NCI-H345 (cell line): ENCODE data around the gene BLZF1.
"Not testable (repeated sequence)": the region's sequence is repeated elsewhere in the genome, so short reads cannot be mapped to it uniquely, and the experiment has no call there.

ENCODE experiments used
- DNase-seq: peaks from one replicate; lab custom pipeline; 2025; lab: John Stamatoyannopoulos, UW

The BLZF1 gene

DNA sequence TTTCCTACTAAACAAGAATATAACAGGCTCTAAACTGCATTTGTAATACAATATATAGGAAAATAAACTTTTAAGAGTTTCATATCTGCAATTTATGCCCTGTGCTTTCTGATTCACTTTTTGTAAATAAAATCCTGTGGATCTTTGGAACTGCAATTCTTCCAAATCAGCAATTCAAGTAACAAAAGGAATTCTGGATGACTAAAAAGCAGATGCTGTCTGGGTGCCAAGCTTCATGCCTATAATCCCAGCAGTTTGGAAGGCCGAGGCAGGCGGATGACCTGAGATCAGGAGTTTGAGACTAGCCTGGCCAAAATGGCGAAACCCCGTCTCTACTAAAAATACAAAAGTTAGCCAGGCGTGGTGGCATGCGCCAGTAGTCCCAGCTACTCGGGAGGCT lies 6.7 kb upstream of the BLZF1 start:
- no peak for DNase-seq

DNA sequence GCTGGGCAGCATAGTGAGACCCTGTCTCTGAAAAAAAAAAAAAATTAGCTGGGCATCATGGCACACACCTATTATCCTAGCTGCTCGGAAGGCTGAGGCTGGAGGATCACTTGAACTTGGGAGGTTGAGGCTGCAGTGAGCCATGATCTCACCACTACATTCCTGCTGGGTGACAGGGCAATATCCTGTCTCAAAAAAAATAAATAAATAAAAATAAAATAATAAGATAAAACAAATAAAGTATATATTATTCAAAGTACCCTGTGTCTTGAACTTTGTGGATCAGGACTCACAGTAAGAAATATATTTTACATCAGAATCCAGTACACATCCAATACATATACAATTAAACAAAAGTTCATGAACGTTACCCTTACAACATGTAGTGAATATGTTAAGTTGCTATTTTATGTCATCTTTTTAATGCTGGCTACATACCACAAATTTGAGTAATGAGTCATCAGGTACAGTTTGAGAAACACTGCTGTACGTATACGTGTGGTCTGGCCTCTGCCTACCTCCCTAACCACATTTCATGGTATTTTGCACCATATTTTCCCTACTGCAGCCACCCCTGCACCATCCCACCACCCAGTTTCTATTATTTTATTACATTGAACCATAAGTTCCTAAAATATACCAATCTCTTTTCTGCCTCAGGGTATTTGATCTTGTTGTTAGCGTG lies 4.8 kb upstream of the BLZF1 start:
- DNase-seq, result no peak

DNA sequence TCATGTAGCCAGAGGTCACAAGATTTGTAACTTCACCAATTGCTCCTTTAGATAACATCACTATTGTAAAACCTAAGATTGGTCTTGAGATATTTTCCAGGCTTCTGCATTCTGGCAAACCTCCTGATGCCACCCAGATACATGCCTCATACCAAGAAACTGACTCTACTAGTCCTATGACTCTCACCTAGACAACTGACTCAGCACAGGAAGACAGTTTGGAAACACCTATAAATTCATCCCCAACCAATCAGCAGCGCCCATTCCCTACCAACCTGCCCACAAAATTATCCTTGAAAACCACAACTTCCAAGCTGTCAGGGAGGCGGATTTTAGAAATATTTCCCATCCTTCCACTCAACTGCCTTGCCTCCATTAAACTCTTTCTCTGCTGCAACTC lies 3.0 kb upstream of the BLZF1 start:
- DNase-seq, result no peak

DNA sequence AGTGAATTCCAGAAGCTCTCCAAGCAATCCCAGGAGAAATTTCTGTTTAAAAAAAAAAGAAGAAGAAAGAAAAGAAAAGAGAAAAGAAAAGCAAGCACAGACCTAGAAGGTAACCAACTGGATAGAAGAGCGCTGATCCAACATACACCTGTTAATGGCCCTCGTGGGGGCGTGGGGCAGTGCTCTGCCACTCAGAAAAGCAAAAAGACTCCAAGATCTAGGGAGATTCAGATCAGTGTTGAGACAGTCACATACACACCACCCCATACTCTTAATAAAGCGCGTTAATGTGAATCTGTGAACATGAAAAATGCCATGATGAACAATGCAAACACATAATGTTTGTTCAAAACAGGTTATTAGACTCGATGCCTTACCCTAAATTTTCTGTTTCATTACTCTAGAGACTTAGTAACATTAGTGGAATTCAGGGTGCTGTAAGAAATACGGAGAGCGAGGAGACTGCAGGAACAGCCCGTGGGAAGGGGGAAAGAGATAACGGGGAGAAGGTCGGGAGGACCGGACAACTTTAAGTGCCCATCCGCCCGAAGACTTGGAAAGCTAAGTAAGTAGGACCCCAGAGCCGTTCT lies 804 bp upstream of the BLZF1 start:
- peak; percentile 2 for DNase-seq

DNA sequence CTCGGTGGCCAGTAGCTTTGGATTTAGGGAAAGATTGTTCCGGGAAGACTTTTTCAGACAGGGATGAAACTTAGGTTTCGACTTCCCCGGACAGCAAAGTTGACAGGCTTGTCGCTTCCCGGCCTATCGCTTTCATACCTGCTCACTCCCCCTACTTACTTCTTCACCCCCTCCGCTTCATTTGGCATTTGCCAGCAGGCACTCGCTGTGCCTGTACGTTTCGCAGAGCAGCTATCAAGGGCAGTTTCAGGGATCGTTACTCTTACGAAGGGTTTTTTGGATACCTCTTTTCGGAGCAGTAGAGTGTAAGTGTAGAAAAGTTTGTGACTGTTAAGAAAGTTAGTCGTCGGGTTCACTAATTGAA lies 393 bp downstream of the BLZF1 start:
- peak; percentile 4 for DNase-seq

DNA sequence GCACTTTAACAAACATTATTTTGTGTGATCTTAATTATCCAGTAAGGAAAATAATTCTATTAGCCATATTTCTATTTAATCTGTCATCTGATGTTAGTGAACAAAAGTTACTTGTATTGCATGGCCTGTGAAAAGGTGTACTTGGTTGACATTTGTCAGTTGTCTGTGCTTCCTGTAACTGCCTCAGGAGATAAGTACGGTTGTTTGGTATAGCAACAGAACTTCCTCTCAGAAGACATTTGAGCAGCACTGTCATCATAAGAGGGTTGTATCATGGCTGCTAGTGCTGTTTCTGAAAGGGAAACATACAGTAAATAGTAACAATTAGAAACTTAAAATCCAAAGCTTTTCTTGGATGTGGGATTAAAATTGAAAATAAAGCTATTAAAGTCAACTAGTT lies 3.4 kb downstream of the BLZF1 start:
- no peak for DNase-seq

DNA sequence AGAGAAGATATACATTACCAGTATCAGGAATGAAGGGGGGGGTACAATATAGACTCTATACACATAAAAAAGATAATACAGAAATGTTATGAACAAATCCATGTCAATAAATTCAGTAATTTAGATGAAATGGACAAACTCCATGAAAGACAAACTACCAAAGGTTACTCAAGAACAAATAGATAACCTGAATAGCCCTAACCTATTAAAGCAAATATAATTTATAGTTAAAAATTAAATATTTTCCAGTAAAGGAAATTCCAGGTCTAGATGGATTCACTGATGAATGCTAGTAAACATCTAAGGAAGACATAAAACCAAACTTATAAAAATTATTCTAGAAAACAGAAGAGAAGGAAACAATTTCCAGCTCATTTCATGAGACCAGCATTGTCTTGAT lies 13.2 kb downstream of the BLZF1 start:
- no peak for DNase-seq

DNA sequence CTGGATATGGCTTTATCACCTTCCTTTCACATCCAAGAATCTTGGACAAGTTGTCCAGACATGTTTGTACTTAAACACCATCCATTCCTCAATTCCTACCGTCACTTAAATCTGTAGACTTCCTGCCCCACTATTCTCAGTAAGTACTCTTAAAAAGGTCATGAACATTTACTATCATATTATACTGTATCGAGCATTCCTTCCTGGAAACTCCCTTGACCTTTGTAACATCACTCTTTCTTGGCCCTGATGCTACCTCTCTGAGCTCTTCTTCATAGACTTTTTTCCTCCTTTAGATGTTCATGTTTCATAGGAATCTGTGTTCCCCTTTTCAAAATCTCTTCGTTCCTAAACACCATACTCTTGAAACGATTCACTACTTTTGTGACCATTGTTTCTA lies 15.5 kb downstream of the BLZF1 start:
- no peak for DNase-seq

DNA sequence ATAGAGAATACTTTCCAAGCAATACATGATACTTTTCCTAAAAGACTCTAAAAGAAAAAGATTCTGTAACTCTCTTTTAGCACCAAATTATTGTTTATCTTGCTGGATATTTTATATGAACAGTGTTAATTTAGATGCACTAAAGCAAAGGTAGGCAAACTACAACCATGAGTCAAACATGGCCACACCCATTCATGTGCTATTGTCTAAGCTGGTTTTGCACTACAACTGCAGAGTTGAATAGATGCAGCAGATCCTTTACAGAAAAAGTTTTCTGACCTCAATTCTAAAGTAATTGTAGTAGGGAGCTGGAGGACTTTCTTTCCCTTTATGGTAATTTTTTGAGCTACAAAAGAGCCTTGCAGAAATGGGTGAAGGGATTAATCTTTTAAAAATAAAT lies 19.4 kb downstream of the BLZF1 start:
- no peak for DNase-seq

DNA sequence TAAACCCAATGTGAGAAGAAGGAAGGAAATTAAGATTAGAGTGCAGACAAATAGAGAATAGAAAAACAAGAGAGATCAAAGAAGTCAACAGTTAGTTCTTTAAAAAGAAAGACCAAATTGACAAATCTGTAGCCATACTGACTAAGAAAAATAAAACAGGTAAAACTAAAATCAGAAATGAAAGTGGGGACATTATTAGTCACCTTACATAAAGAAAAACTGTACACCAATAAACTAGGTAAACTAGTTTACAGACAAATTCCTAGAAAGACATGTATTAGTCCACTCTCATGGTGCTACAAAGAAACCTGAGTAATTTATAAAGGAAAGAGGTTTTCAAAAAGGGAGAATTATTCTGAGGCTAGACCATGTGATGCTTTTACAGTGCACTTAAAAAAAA lies 22.3 kb downstream of the BLZF1 start:
- DNase-seq, result no peak

DNA sequence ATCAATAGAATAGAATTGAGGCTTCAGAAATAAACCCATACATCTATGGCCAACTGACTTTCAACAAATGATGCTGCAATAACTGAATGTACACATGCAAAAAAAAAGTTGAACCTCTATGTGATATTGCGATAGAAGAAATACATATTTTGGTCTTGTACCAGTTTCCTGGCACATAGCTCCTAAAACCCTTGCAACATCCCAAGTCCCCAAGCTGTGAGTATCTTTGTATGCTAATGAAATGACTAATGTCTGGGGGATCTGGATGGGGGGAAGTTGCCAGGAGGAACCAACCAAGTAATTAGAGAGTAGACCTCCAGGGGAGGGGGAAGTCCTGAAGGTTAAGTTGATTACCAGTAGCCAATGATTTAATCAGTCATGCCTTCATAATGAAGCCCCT lies 24.4 kb downstream of the BLZF1 start:
- DNase-seq, result no peak

DNA sequence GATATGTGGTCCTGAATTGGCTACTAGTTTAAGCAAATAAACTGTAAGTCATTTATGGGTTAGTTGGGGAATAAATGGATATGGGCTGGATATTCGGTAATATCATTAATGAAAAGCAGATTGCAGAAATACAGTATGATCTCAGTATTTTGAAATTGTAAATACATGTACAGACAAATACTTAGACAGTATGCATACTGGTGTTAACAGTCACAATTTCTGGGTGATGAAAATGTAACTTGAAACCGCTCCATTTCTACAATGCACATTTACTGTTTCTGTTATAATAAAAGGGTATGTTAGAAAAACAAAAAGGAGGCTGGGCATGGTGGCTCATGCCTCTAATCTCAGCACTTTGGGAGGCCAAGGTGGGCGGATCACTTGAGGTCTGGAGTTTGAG lies 28.0 kb downstream of the BLZF1 start:
- DNase-seq, result no peak

DNA sequence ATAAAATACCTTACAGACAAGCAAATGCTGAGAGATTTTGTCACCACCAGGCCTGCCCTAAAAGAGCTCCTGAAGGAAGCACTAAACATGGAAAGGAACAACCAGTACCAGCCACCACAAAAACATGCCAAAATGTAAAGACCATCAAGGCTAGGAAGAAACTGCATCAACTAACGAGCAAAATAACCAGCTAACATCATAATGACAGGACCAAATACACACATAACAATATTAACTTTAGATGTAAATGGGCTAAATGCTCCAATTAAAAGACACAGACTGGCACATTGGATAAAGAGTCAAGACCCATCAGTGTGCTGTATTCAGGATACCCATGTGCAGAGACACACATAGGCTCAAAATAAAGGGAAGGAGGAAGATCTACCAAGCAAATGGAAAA lies 34.6 kb downstream of the BLZF1 start:
- DNase-seq, result not testable (repeated sequence)

DNA sequence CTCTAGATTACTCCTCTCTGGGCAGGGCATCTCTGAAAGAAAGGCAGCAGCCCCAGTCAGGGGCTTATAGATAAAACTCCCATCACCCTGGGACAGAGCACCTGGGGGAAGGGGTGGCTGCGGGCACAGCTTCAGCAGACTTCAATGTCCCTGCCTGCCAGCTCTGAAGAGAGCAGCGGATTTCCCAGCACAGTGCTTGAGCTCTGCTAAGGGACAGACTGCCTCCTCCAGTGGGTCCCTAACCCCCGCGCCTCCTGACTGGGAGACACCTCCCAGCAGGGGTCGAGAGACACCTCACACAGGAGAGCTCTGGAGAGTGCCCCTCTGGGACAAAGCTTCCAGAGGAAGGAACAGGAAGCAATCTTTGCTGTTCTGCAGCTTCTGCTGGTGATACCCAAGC lies 40.3 kb downstream of the BLZF1 start:
- not testable (repeated sequence) for DNase-seq

DNA sequence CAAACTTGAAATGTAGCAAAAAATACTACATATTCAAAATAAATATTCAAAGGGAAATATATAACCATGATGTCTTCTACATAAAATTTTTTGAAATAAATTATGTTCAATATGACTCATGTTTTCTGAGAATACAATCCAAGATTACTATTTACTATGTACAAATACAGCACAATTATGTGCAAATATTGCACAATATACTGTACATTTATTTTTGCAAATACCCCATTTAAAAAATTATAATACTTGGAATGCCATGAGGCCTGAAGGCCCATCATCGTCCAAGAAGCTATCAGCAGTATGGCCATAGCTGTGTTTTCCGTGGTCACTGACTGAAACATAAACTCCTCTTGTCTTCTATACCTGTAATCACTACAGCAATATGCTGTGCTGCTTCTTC lies 47.0 kb downstream of the BLZF1 start:
- no peak for DNase-seq

DNA sequence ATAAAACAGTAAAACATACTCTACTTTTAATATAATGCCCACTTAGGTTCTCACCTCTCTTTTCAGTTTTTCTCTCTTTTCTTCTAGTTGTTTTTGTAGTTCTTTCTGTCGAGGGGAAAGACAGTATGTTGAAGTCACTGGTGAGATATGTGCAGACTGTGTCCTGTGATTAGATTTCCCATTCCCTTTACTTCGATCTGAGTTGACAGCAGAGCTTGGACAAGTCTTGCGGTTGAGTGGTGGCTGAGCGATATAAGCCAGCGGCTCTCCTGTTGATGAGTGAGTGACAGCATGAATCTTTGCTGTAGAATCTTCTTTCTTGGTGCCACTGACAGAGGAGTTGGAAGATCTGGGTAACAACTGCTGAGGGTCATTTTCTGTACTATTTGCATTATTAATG lies 53.3 kb downstream of the BLZF1 start:
- DNase-seq, result no peak

DNA sequence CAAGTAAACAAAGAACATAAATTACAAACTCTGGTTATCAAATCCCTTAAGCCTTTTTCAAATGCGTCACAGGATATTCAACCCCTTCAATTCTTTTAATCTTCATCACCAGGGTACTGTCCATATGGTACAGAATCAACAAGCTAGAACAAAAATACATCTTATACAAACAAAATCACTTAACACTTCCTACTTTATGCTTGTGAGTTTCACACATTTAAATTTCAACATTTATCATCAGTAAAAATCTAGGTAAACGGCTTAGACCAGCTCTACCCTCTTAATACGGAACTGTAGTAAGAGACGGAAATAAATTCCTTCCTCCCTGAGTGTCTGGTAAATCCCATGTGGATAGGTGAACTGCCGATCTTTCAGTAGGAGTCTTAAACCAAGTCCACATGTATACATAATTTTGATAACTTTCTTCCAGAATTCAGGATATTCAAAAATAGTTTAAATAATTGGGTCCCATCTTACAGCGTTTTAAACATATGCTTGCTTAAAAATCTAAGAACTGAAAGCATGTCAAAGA lies 58.2 kb downstream of the BLZF1 start:
- DNase-seq, result no peak

DNA sequence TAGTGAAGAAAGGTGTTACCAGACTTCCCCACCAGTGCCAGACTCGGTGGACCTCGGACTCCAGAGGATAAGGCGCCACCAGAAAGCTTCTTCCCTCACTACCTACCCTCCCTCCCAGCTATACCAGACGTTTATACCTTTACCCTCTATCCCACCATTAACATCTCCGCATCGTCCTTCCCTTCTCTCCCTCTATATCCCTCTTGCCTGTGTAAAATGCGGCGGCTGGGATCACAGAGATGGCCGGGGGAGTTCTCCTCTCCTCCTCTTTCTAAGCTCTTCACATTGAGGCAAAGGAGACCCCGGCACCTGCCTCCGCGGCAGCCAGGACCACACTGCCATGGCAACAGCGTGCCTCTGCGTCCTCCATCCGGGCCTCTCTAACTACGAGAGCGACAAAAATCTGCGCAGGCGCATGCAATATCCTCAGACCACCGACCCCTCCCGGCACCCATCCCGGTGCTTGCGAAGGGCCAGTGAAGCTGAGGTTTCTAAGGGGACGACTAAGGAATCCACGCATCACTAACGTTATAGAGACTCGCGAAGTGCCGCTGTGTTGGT lies 59.2 kb downstream of the BLZF1 start, which contains the start of gene CCDC181:
Gene CCDC181 (minus strand): TSS at position 394 of the 561 bp plus-strand sequence. CDS start 2,547 bp downstream, outside the sequence.
- peak; percentile 69 for DNase-seq
